Natural killer cell treated with Interleukin-12 subunit alpha and Interleukin-12 subunit beta and Interleukin-15 and Interleukin-18, amount 100 ng/mL, for 72 hours (primary cell): Measurements from ENCODE around the gene CHST11. TPM values are rescaled to one million over a fixed set of nuclear protein-coding genes. Genes with fewer than 3 reads are reported as not detected.
"Not testable (repeated sequence)": the region's sequence is repeated elsewhere in the genome, so short reads cannot be mapped to it uniquely, and the experiment has no call there.

Experiments used
- ATAC-seq, 2 donors: fragments of 150-1000 bp; cut with Tn5 transposase in 1 of 2; sonication (Bioruptor Pico), chemical (Tn5 transposase) in 1 of 2; 2 replicates each; pipeline ENCODE4 v1.10.0; 2021
- DNase-seq: peaks from one replicate; pipeline ENCODE4 v3.0.0; 2022; ENCODE audit warnings: low spot score
- H3K27ac Mint-ChIP-seq, 2 donors: 1 replicate in 1 of 2; 2 replicates in 1 of 2; pipeline ENCODE4 v1.8.0; 2022; ENCODE audit warnings: mixed read lengths in 2 of 2, mild to moderate bottlenecking in 1 of 2, moderate library complexity in 1 of 2
- H3K27me3 Mint-ChIP-seq, 2 donors: 1 replicate in 1 of 2; 2 replicates in 1 of 2; pipeline ENCODE4 v1.8.0; 2022; ENCODE audit warnings: mixed read lengths in 2 of 2
- H3K36me3 Mint-ChIP-seq: one replicate; pipeline ENCODE4 v1.8.0; 2022; ENCODE audit warnings: mixed read lengths
- H3K4me1 Mint-ChIP-seq, 2 donors: 1 replicate in 1 of 2; 2 replicates in 1 of 2; pipeline ENCODE4 v1.8.0; 2022; ENCODE audit warnings: low read depth in 2 of 2, mixed read lengths in 2 of 2, mild to moderate bottlenecking in 1 of 2
- H3K4me3 Mint-ChIP-seq: one replicate; pipeline ENCODE4 v1.8.0; 2022; ENCODE audit warnings: mixed read lengths
- H3K9me3 Mint-ChIP-seq: 2 replicates; pipeline ENCODE4 v1.8.0; 2022; ENCODE audit warnings: mixed read lengths
- total RNA-seq, 2 donors: library from RNA; stranded (reverse); gene quantifications; one replicate each; pipeline ENCODE4 v1.2.3, GENCODE V29; 2022

CHST11 gene
- total RNA-seq, 2 donors from 2014 or later: 195 to 374 TPM

DNA sequence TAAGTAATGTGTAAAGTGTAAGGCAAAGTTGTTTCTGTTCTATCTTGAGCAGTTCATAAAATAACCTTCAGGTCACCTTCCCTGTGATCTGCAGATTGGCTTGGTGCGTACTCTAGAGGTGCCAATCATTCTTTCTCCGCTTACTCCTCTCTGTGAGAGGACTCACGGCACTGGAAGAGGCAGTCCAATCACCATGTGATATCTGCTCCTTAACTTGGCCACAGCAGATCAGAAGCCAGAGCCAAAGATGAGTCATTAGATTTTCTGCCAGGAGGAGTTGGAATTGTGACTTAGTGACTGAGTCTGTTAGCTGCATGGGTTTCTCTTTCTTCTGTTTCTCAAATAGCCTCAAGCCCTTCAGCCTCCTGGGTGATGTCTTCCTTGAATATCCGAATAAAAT lies 335.8 kb downstream of the CHST11 start:
- no peak for ATAC-seq
- Mint-ChIP-seq H3K4me1 (peaks cover 8 to 16% of the 10 kb centered on the region in 2 donors), H3K36me3 (no peaks in the 10 kb centered on the region), H3K9me3 (no peaks in the 10 kb centered on the region), H3K27me3 (no peaks in the 10 kb centered on the region), H3K27ac (peak overlapping the region in 1 of 2 donors; percentile 22), H3K4me3 (no peak overlapping the region)
- no peak for DNase-seq

- Mint-ChIP-seq H3K4me3 (no peak overlapping the region), H3K27ac (peak overlapping the region in 1 of 2 donors; percentile 22), H3K4me1 (peaks cover 8 to 16% of the 10 kb centered on the region in 2 donors), H3K27me3 (no peaks in the 10 kb centered on the region), H3K9me3 (no peaks in the 10 kb centered on the region), H3K36me3 (no peaks in the 10 kb centered on the region)
- ATAC-seq: no peak
- DNase-seq: no peak
Measured at GRCh38 chr12:104793285-104793684, 336.5 kb downstream of the CHST11 start.

DNA sequence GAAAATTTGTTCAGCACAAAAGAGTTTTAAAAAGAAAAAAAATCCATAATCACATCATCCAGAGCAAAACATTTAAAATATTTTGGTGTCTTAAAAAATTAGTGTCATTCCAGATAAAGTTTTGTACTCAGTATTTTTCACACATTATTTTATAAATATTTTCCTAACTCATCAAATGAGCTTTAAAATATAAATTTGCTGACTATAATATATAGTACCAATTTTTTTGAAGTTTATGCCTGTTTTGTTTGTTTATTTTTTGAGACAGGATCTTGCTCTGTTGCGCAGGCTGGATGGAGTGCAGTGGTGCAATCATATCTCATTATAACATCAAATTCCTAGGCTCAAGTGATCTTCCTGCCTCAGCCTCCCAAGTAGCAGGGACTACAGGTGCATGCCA lies 337.2 kb downstream of the CHST11 start:
- Mint-ChIP-seq H3K36me3 (no peaks in the 10 kb centered on the region), H3K9me3 (no peaks in the 10 kb centered on the region), H3K4me1 (peaks cover 8 to 11% of the 10 kb centered on the region in 2 donors), H3K27ac (no peak overlapping the region), H3K4me3 (no peak overlapping the region), H3K27me3 (no peaks in the 10 kb centered on the region)
- ATAC-seq (no peak), DNase-seq (no peak)

- DNase-seq: no peak
- peak overlapping the region in 1 of 2 donors; percentile 20 for H3K27ac Mint-ChIP-seq
- no peaks in the 10 kb centered on the region for H3K9me3 Mint-ChIP-seq
- peaks cover 5 to 6% of the 10 kb centered on the region in 2 donors for H3K4me1 Mint-ChIP-seq
- peaks cover 0 to 1% of the 10 kb centered on the region in 2 donors for H3K27me3 Mint-ChIP-seq
- no peak for ATAC-seq
- H3K36me3 Mint-ChIP-seq: no peaks in the 10 kb centered on the region
- H3K4me3 Mint-ChIP-seq: no peak overlapping the region
Measured at GRCh38 chr12:104796475-104796862, 339.7 kb downstream of the CHST11 start.

DNA sequence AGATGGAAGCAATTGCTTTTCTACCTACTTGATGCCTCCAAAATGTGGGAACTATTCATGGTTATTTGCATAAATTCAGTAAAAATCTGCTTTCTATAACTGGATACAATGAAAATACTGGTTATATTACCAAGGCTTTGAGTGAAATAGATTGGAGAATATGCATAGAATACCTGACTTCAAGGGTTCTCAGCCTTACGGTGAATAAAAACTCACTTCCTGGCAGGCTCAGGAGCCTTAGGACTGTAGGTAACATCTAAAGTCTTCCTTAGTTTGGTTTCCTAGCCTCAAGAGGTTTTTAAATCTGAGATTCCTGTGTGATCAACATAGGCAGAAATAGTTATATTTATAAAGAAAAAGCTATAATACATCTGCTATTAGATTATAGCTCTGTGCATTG lies 342.7 kb downstream of the CHST11 start:
- Mint-ChIP-seq H3K4me1 (no peaks in the 10 kb centered on the region), H3K27me3 (peaks cover 0 to 4% of the 10 kb centered on the region in 2 donors), H3K36me3 (no peaks in the 10 kb centered on the region), H3K9me3 (no peaks in the 10 kb centered on the region), H3K4me3 (no peak overlapping the region), H3K27ac (no peak overlapping the region)
- DNase-seq: no peak
- ATAC-seq: no peak

DNA sequence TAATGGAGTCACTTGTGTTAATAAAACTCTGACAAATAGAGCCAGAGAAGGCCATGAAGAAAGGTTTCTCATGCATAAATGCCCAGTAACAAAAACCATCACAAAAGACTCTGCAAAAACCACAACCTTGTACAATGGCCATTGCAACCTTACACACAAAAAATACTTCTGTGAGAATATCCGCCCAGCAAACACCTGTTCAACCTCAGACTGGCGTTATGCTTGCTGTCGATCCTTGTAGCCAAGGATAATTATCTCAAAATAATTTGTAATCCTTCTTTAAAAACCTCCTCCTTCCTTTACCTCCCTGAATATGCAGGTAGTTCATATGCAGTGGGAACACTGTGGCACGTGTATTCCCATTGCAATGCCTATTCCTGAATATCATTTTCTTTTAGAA lies 344.3 kb downstream of the CHST11 start:
- Mint-ChIP-seq H3K4me1 (no peaks in the 10 kb centered on the region), H3K9me3 (no peaks in the 10 kb centered on the region), H3K36me3 (no peaks in the 10 kb centered on the region), H3K27me3 (peaks cover 0 to 4% of the 10 kb centered on the region in 2 donors), H3K4me3 (no peak overlapping the region), H3K27ac (no peak overlapping the region)
- DNase-seq (no peak), ATAC-seq (no peak)

- DNase-seq (no peak), ATAC-seq (no peak)
- peaks cover 0 to 4% of the 10 kb centered on the region in 2 donors for H3K27me3 Mint-ChIP-seq
- H3K4me1 Mint-ChIP-seq: no peaks in the 10 kb centered on the region
- H3K4me3 Mint-ChIP-seq: no peak overlapping the region
- H3K9me3 Mint-ChIP-seq: no peaks in the 10 kb centered on the region
- no peak overlapping the region for H3K27ac Mint-ChIP-seq
- H3K36me3 Mint-ChIP-seq: no peaks in the 10 kb centered on the region
Measured at GRCh38 chr12:104801427-104801826, 344.7 kb downstream of the CHST11 start.

- Mint-ChIP-seq H3K27ac (no peak overlapping the region), H3K36me3 (no peaks in the 10 kb centered on the region), H3K27me3 (peaks cover 0 to 4% of the 10 kb centered on the region in 2 donors), H3K4me3 (no peak overlapping the region), H3K9me3 (no peaks in the 10 kb centered on the region), H3K4me1 (no peaks in the 10 kb centered on the region)
- ATAC-seq (no peak), DNase-seq (no peak)
Measured at GRCh38 chr12:104802208-104802607, 345.5 kb downstream of the CHST11 start.

GRCh38 chr12:104805186-104805585 lies 348.4 kb downstream of the CHST11 start:
- DNase-seq (no peak), ATAC-seq (no peak)
- H3K4me1 Mint-ChIP-seq: no peaks in the 10 kb centered on the region
- H3K27me3 Mint-ChIP-seq: peaks cover 0 to 4% of the 10 kb centered on the region in 2 donors
- no peaks in the 10 kb centered on the region for H3K9me3 Mint-ChIP-seq
- no peaks in the 10 kb centered on the region for H3K36me3 Mint-ChIP-seq
- H3K27ac Mint-ChIP-seq: no peak overlapping the region
- H3K4me3 Mint-ChIP-seq: no peak overlapping the region

DNA sequence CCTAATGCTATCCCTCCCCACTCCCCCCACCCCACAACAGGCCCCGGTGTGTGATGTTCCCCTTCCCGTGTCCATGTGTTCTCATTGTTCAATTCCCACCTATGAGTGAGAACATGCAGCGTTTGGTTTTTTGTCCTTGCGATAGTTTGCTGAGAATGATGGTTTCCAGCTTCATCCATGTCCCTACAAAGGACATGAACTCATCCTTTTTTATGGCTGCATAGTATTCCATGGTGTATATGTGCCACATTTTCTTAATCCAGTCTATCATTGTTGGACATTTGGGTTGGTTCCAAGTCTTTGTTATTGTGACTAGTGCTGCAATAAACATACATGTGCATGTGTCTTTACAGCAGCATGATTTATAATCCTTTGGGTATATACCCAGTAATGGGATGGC lies 349.4 kb downstream of the CHST11 start:
- ATAC-seq, H3K4me3 Mint-ChIP-seq, H3K27ac Mint-ChIP-seq, DNase-seq, H3K9me3 Mint-ChIP-seq, H3K36me3 Mint-ChIP-seq, H3K27me3 Mint-ChIP-seq, H3K4me1 Mint-ChIP-seq: not testable (repeated sequence)

GRCh38 chr12:104809251-104809650 lies 352.5 kb downstream of the CHST11 start:
- no peaks in the 10 kb centered on the region for H3K27me3 Mint-ChIP-seq
- H3K9me3 Mint-ChIP-seq: no peaks in the 10 kb centered on the region
- DNase-seq (no peak), ATAC-seq (no peak)
- no peaks in the 10 kb centered on the region for H3K36me3 Mint-ChIP-seq
- no peak overlapping the region for H3K4me3 Mint-ChIP-seq
- H3K4me1 Mint-ChIP-seq: no peaks in the 10 kb centered on the region
- H3K27ac Mint-ChIP-seq: no peak overlapping the region

DNA sequence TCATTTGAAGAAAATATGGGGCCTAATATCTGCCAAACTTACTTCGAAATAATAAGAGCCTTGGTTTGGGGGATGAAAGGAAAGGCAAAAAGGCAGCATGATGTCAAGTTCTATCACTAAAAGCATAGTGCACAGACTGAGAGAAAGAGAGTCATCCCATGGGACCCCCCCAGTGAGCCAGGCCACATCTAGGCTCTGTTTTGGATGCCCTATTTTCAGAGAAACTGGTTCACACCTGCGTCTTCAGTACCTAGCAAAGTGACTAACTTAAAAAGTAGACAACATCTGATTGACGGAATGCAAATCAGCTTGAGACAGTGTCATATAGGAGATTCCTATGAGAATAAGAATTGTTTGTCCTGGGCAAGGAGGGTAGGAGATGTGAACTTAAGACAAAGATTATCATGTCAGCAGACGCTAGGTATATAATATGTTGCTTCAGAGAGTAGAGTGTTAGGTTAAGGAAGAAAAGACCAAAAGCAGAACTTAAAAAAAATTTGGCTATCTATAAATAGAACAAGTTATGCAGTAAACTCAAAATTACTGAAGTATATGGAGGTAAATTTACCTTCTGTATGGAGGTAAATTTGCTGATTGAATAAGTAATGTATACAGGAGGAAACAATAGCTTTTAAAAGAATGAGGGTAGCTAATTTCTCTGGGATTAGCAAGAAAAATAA lies 353.1 kb downstream of the CHST11 start:
- H3K27me3 Mint-ChIP-seq: no peaks in the 10 kb centered on the region
- H3K9me3 Mint-ChIP-seq: no peaks in the 10 kb centered on the region
- no peak overlapping the region for H3K27ac Mint-ChIP-seq
- no peak for DNase-seq
- ATAC-seq: no peak
- H3K4me3 Mint-ChIP-seq: no peak overlapping the region
- no peaks in the 10 kb centered on the region for H3K36me3 Mint-ChIP-seq
- no peaks in the 10 kb centered on the region for H3K4me1 Mint-ChIP-seq
